DMS79 treated with DMSO at 0.1 percent for 48 hours (cell line): ENCODE results near the gene EMC9.

Experiments used
- DNase-seq: peaks from one replicate; lab custom pipeline; 2025; lab: John Stamatoyannopoulos, UW

Gene EMC9, protein sequence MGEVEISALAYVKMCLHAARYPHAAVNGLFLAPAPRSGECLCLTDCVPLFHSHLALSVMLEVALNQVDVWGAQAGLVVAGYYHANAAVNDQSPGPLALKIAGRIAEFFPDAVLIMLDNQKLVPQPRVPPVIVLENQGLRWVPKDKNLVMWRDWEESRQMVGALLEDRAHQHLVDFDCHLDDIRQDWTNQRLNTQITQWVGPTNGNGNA

DNA sequence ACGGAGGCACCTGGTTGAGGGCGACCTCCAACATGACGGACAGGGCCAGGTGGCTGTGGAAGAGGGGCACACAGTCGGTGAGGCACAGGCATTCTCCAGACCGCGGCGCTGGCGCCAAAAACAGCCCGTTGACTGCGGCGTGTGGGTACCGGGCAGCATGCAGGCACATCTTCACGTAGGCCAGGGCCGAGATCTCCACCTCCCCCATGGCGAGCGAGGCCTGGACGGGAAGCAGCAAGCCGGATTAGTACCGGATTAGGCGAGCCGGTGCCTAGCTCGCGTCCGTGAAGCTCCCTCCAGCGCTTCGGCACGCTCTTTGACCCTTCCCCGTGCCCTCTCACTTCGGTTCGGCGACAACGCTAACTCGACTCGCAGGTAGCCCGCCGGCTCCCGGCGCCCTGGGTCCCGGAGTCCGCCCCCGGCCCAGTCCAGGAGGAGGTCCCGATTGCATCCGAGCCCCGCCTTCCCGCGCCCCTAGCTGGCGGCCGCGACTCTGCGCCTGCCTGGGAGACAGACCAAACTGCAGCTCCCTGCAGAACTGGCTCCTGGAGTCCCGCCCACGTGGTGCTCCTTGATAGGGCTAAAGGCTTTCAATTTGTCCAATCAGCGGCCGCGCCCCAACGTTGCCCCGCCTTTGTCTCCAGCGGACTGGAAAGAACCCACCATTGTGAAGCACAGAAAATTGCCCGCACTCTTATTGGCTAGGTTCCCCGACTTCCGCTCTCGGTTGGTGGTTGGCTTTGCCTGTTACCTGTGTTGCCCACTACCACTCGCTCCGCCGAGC, at the start of gene EMC9:
EMC9 (minus strand) TSS at position 495 of the 784 bp plus-strand sequence; CDS start at position 208, 287 bp downstream.
- DNase-seq, result peak; percentile 100

DNA sequence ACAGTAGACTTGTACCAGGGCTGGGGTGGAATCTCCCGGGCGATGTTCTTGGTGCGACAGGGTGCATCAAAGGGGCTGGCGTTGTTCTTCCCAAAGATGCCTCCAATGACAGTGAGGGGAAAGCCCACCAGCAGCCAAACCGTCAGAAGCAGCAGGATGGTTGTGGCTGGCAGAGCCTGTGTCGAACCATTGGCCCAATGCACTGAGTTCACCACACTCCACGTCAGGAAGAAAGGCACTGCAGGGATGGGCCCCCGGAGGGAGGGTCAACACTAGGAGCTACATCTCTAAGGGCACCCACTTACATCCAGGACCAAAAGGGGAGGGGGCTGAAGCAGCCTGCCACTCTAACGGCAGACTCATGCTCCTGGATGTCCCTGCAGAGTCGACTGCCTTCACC, 49.0 kb upstream of the EMC9 start:
- no peak for DNase-seq

DNA sequence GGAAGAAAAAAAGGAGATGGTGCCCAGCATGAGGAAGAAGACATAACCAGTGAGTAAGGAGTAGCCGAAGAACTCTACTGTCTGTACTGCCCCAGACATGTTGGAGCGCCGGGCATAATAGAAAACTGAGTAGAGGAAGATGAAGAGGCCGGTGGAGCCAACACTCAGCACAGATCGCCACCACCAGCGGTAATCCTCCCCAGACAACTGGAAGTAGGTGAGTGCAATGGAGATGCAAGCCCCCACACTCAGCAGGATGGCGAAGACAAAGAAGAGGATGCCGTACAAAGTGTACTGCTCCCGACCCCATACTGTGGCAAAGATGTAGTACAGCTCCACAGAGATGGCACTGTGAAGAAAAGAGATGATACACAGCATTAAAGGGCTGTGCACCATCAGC, 48.1 kb upstream of the EMC9 start:
- DNase-seq, result no peak

DNA sequence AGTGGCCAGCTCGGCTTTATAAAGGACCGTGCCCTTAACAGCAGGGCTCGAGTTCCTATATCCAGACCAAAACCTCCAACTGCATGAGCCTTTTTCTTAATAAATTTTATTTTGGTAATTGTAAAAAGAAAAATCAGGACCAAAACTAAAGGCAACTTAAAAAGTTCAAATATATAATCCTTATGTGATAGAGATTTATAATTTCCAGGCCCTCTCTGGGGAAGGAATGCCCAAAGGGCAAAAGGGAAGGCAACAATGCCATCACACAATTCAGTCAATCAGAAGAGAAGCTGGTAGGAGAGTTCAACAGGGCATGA, 47.6 kb upstream of the EMC9 start:
- no peak for DNase-seq

DNA sequence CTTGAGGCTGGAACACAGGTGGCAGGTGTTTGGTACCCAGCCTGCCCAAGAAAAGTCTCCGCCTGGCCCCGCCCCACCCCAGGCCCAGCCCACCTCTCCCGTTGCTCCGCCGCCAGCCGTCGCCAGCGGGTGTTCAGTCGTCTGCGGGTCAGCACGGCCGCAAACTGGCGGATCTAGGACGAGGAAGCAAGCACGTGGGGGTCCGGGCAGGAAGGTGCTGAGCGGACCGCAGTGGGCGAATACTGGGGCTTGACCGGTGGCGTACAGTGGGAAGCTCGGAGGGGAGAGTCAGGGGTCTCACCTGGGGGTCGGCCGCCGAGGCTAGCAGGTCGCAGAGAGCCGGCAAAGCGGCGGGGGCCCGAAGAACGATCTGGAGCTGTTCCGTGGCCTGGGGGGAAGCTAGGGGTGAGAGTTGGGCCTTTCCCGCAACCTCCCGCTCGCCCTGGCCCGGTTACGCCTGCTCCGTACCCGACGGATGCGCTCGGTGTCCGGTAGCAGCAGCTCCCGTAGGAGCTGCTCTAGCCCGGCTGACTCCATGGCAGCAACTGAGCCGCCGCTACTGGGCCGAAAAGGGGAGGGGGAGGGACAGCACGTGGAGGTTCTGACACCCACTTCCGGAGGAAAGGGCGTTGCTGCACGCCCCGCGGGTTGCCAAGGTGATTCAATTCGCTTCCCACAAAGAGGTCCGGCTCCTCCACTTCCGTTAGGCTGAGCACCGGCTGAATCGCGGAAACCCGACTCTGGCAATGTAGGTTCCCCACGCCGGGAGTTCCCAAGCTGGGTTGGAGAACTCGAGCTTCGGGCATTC, 47.1 kb upstream of the EMC9 start, which contains the start of gene IPO4:
IPO4 (minus strand) TSS at position 566 of the 808 bp plus-strand sequence; CDS start at position 537, 29 bp downstream.
- DNase-seq, result peak; percentile 97

DNA sequence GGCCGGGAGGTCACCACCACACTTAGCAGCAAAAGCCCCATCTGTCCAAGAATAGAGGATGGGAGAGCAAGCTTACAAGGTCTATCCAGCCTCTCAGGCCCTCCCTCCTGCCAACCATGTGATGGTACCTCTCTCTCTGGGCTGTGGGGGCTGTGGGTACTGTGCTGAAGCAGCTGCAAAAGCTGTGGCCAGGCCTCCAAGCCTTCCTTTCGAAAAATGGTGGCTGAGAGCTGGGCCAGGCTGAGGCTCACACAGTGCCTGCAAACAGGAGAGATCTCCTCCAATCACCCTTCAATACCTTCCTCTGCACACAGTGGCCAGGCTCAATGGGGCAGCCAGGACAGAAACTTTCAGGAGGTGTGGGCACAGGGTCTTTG, 46.1 kb upstream of the EMC9 start:
- no peak for DNase-seq

DNA sequence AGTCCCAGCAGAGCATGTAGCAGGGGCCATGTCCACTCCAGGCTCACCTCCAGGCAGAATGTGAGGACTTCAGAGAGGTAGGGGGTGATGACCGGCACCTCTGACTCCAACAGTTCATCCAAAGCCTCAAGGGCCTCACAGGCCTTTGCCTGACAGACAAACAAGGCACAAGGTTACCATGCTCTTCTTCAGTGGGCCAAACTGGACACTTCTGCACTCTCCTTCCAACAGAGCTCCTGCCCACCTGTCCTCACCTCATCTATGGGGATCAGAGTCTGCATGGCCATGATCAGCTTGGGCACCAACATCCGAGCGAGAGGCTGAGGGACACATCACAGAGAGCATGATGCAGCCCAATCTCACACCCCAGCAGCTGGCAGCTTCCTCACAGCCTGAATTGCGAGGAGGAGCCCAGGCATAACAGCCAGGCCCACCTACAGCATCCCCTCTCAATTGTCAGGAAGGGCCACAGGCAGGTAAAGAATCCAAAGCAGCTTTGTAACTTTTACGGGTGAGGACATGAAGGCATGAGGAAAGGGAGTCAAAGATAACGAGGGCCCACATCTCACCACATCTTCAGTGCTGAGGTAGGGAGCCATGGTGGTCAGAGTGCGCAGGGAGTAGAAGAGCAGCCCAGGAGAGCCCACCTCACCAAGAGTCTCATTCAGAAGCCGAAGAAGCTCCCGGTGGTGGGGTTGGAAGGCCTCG, 45.6 kb upstream of the EMC9 start:
- DNase-seq, result no peak

DNA sequence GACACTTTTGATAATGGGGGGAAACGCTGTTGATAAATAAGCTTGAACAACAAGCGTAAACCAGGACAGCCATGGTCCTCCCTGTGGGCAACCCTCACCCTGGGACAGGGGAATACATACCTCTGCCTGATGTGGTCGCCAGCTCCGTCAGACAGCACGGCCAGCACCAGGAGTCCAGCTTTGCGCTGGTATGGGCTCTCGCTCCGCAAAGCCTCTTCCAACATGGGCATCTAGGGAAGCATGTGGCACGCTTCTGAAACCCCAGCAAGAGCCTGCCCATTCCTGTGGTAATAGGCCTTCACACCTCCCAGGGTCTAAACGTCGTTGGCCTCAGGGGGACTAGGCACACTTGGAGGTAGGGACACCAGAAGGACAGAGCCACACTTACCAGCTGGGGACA, 44.4 kb upstream of the EMC9 start:
- no peak for DNase-seq

DNA sequence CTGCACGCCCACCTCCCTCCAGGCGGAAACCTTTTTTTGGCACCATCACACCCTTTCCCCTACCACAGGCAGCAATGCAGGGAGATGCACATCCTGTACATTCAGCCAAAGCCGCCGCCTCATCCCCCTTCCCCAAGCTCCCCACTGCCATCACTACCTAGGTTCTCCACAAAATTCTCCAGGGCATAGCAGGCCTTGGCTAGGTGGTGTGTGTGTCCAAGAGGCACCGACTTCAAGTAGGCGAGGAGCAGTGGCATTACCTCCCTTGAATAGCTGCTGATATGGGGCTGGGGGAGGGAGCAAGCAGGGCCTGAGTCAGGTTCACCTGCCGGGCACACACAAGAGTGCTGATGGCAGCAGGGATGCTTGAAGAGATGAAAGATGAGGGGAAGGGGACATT, 43.6 kb upstream of the EMC9 start:
- no peak for DNase-seq

DNA sequence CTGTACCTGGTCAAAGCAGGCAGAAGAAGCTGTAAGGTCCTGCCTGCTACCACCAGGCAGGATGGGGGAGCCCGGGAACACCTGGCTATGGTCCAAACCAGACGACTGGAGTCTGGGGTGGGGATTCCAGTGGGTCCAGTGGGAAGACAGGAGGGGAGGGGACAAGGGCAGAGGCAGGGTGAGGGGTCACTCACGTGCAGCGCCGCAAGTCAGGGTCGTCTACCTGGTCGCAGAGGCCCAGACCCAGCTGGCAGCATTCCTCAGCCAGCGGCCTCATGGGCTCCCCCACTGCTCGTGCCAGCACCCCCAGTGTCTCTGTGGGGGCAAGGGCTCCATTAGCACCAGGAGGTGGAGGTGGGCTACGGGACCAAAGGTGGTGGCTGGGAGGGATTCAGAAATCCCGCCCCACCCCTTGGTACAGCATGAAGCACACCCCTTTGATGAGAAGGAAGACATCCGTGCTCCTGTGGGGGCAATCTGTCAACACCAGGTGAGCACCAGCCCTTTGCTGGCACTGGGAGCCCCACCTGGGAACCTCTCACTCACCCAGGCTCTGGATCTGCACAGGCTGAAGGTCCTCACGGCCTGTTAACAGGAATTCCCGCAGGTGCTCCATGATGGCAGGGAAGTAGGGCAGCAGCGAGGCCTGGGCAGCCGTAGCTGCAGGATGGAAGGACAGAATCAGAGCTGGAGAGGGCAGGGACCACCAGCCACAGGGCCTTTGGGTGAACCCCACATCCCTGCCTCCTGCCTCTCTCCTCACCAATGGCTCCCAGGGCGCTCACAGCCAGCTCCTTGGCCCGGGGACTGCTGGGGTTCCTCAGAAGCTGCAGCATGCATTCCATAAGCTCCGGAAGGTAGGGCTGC, 42.9 kb upstream of the EMC9 start:
- no peak for DNase-seq

DNA sequence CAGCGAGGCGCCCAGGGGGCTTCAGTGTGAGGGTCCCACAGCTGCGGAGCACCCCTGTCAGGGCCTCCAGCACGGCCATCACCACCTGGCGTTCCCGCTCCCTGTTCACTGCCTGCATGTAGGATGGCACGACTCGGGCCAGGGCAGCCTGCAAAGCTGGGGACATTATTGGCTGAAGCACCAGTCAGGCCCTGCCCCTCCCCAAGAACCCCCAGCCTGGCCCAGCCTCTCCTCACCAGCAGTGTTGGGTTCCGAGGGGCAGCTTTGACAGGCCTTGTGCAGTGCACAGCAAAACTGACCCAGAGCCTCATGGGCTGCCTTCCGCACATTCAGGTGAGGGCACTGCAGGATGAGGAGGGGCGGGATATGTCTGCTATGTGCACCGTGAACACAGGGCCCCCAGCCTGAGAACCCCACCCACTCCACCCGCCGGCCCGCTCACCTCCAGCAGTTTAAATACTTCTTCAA, 41.7 kb upstream of the EMC9 start:
- DNase-seq, result no peak

DNA sequence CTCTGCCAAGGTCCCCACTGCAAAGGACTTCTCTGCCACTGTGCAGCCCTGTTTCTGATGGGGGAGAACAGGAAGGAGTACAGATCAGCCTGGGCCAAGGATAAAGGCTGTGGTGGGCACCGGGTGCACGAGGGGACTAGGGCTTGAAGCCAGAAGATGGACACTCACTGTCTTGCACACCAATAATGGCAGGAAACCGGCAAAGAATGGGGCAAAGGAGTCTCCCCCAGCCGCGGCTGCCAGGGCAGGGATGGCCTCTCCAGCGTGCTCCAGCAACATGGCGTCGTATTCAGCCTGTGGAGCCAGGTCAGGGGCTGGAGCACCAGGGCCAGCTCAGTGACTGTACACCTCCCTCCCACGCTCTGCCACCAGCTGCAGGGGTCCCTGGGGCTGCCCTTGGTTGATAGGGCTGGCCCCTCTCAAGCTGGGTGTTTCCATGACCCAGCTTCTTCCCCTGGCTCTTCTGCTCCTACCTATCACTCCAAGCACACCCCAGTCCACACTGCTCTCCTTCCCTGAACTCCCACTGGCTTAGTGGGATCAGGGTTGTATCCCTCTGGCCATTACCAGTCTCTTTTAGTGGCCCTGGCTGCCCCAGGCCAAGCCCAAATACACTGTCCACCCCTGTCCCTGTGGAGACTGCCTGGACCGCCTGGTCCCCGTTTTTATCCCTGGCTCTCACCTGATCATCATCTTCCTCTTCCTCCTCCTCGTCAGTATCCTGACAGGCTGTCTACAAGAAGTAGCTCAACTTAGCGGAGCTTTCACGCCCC, 40.9 kb upstream of the EMC9 start:
- no peak for DNase-seq

DNA sequence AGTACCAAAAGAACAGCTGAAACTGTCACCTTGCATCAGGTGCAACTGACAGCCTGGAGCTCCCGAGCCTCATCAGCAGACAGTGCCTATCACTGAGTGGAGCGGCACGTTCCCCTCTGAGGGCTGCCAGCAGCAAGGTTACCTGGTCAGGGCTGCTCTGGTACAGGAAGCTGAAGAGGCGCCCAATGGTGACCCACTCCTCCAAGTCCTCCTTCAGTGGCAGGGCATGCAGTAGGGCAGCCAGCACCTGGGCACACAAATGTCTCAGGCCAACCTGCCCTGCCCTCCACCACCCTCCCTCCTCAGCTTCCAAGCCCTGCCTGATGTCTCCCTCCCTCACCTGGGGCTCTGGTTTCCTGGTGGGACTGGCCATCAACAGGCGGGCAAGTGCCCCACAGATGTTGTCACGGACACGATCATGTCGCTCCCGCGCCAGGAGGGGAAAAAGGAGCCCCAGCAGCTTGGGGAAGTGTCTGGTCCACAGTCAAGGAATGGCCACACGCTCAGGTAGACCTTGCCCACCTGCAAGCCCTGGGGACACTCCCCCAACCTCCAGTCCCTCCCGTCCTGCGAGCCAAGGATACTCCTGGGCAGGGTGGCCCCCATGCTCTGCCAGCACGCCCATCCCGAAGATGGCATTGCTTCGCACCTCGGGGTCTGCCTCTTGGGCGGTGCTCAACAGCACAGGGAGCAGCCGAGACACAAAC, 40.1 kb upstream of the EMC9 start:
- DNase-seq, result no peak

DNA sequence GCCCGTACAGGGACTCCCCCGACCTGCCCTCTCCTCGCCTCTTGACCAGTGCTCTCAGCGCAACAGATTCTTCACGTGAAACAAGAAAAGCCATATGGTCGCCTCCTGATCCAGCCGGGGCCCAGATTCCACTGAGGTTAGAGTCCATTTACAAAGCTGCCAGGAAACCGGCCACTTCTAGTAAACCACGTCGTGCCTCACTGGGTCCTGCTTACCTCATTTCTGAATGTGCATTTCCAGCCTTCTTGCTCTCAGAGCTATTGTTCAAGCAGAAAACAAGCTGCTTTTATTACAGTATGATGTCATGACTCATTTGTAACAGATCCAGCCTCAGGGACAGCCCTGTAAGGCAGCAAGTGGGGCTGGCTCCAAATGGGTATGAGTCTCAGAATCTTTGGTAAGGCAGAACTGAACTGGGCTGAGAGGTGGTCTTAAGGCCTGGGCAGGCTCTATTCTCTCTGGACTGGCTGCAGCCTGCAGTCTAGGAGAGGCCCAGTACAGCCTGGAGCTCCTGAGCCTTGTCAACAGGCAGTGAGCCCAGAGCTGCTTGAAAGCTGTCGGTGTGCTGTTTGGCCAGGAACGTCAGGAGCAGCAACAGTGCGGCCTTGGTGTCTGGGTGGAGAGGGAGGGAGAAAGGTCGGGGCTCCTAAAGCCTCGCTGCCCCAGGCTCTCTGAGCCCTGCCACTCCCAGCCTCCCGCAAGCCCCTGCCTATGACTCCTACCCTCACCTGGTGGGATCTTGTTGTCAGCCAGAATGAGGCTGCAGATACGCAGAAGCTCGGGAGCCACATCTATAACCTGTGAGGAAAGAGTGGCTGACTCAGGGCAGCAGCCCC, 38.8 kb upstream of the EMC9 start:
- DNase-seq, result no peak

DNA sequence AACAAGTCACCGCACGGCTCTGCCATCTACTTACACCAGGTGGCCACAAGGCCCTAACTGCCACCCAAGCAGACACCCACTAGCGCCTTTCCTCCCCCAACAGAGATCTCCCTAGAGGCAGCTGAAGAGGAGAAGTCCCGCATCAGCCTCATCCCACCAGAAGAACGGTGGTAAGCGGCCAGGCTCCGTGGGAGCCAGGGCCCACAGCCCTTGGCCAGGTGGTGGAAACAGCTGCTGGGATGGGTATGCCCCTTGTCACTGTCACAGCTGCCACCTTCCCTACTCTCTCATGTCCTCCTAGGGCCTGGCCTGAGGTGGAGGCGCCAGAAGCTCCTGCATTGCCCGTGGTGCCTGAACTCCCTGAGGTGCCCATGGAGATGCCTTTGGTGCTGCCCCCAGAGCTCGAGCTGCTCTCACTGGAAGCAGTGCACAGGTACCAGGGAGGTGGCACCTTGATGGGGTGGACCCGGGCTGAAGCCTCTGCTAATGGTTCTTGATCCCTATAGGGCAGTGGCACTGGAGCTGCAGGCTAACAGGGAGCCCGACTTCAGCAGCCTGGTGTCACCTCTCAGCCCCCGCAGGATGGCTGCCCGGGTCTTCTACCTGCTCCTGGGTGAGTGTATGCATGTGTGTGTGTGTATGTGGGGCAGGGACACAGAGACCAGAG, 38.0 kb upstream of the EMC9 start:
- no peak for DNase-seq

DNA sequence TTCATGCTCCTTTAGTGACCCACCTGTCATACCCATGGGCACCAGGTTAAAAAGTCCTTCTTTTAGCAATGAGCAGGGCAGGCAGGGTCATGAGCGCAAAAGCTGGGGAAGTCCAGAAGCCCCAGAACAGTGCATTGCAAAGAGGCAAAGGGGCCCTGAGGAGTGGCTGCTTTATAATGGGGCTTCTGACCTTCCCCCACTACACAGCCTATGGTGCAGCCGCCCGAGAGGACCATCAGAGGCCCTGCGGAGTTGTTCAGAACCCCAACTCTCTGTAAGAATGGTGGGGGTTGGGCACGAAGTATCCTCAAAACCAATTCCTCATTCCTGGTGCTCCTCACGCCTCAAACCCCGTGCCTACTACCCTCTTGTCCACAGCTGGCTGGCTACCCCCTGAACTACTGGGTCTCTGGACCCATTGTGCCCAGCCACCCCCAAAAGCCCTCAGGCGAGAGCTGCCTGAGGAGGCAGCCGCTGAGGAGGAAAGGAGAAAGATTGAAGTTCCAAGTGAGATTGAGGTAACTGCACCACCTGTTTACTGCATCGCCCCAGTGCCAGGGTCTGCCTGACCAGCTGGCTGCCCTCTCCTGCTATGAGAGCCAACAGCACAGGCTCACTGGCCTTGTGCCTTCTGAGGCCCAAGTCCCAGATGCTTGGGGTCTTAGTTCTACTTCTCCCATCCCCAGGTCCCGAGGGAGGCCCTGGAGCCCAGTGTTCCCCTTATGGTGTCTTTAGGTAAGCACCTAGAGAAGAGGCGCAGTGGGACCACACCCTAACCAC, 37.2 kb upstream of the EMC9 start:
- DNase-seq, result no peak

DNA sequence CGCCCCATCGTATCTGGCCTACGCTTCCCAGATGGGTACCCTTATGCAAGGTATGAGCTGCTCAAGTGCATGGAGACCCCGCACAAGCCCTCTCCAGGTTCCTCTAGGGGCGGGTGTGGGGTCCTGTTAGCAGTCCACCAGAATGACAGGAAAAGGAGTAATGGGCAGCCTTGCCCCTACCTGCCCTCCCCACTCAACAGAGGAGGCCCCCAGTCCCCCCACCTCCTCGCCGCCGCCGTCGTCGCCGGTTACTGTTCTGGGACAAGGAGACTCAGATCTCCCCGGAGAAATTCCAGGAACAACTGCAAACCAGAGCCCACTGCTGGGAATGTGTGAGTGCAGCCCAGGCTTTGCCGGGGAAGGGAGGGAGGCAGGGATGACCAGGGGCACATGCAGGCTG, 36.5 kb upstream of the EMC9 start:
- DNase-seq, result no peak
